PC-9 (cell line): ENCODE data around the gene SUFU.

Source experiments
- EZH2 ChIP-seq: fragments of 200-600 bp; sonication (generic); IDR thresholded peaks from 2 replicates; pipeline ENCODE4 v1.8.0; 2017; ENCODE audit warnings: antibody characterized with exemption, low read depth
- TF ChIP-seq, protein P1 (sequence below): fragments of 200-600 bp; sonication (generic); conservative IDR thresholded peaks from 2 replicates; pipeline ENCODE4 v1.6.1; 2017; ENCODE audit warnings: mixed run types, antibody characterized with exemption, mild to moderate bottlenecking, moderate library complexity

DNA sequence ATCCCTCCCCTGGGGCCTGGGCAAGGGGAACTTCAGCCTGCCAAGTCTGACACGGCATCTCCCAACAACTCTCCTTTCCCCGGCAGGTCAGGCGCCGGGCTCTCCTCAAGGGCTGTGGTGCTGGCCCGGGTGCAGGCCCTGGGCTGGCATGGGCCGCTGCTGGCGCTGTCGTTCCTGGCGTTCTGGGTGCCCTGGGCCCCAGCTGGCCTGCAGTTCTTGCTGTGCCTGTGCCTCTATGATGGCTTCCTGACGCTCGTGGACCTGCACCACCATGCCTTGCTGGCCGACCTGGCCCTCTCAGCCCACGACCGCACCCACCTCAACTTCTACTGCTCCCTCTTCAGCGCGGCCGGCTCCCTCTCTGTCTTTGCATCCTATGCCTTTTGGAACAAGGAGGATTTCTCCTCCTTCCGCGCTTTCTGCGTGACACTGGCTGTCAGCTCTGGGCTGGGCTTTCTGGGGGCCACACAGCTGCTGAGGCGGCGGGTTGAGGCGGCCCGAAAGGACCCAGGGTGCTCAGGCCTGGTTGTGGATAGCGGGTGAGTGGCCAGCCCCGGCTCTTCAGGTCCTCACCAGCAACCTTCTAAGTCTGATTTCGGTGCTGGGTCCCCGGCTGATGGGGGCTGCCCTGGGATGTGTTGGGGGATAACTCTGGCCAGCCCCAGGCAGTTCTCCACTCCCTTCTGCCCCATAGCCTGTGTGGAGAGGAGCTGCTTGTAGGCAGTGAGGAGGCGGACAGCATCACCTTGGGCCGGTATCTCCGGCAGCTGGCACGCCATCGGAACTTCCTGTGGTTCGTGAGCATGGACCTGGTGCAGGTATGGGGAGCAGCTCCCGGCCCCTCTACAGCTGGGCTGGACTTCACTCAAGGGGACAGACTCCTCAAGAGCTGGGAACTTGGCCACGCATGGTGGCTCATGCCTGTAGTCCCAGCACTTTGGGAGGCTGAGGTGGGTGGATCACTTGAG lies 32.9 kb upstream of the SUFU start:
- TF ChIP-seq EZH2: no peak
- TF ChIP-seq, protein P1, sequence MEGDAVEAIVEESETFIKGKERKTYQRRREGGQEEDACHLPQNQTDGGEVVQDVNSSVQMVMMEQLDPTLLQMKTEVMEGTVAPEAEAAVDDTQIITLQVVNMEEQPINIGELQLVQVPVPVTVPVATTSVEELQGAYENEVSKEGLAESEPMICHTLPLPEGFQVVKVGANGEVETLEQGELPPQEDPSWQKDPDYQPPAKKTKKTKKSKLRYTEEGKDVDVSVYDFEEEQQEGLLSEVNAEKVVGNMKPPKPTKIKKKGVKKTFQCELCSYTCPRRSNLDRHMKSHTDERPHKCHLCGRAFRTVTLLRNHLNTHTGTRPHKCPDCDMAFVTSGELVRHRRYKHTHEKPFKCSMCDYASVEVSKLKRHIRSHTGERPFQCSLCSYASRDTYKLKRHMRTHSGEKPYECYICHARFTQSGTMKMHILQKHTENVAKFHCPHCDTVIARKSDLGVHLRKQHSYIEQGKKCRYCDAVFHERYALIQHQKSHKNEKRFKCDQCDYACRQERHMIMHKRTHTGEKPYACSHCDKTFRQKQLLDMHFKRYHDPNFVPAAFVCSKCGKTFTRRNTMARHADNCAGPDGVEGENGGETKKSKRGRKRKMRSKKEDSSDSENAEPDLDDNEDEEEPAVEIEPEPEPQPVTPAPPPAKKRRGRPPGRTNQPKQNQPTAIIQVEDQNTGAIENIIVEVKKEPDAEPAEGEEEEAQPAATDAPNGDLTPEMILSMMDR: no peak
